ENCODE measurements around the gene INTS7. TPM values are rescaled to one million over a fixed set of nuclear protein-coding genes. Genes with fewer than 3 reads are reported as not detected.

Gene INTS7
- total RNA-seq, 2 donors from 2014 or later: 4.7 to 16.9 TPM

- no peak overlapping the region for H3K4me3 ChIP-seq
- ATAC-seq (ENCODE audit: insufficient number of reproducible peaks, low FRiP score, low read depth): no peak
- no peak overlapping the region for H3K27ac ChIP-seq
- TF ChIP-seq CTCF (IDR thresholded peaks at IDR 0.05): no peak
- H3K27me3 ChIP-seq (replicated peaks; ENCODE audit: insufficient read depth): no peaks in the 10 kb centered on the region
- H3K9me3 ChIP-seq: no peaks in the 10 kb centered on the region
- no peak for DNase-seq (ENCODE audit: low spot score)
- H3K4me1 ChIP-seq (ENCODE audit: control insufficient read depth in 1 of 2, low read depth in 2 of 2): peaks cover 0 to 3% of the 10 kb centered on the region in 2 donors
- no peaks in the 10 kb centered on the region for H3K36me3 ChIP-seq
Observed at GRCh38 chr1:211909395-211909794, 126.0 kb downstream of the INTS7 start.

GRCh38 chr1:211908951-211909350 lies 126.4 kb downstream of the INTS7 start:
- ATAC-seq (ENCODE audit: insufficient number of reproducible peaks, low FRiP score, low read depth) (no peak), DNase-seq (ENCODE audit: low spot score) (no peak)
- no peaks in the 10 kb centered on the region for H3K27me3 ChIP-seq (replicated peaks; ENCODE audit: insufficient read depth)
- no peak overlapping the region for H3K27ac ChIP-seq
- no peak overlapping the region for H3K4me3 ChIP-seq
- H3K9me3 ChIP-seq: no peaks in the 10 kb centered on the region
- no peaks in the 10 kb centered on the region for H3K36me3 ChIP-seq
- H3K4me1 ChIP-seq (ENCODE audit: control insufficient read depth in 1 of 2, low read depth in 2 of 2): peaks cover 0 to 3% of the 10 kb centered on the region in 2 donors
- no peak for TF ChIP-seq CTCF (IDR thresholded peaks at IDR 0.05)

DNA sequence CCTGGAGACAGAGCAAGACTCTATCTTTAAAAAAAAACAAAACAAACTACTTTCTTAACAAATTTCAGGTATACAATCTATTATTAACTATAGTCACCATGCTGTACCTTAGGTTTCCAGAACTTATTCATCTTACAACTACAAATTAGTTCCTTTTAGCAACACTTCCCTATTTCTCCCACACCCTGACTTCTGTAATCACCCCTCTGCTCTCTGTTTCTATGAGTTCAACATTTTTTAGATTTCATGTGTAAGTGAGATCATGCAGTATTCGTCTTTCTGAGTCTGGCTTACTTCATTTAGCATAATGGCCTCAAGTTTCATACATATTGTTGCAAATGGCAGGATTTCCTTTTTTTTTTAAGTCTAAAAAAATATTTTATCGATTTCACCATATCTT lies 126.9 kb downstream of the INTS7 start:
- H3K4me3 ChIP-seq: no peak overlapping the region
- DNase-seq (ENCODE audit: low spot score) (no peak), ATAC-seq (ENCODE audit: insufficient number of reproducible peaks, low FRiP score, low read depth) (no peak)
- no peak overlapping the region for H3K27ac ChIP-seq
- peaks cover 0 to 3% of the 10 kb centered on the region in 2 donors for H3K4me1 ChIP-seq (ENCODE audit: control insufficient read depth in 1 of 2, low read depth in 2 of 2)
- no peaks in the 10 kb centered on the region for H3K36me3 ChIP-seq
- no peak for TF ChIP-seq CTCF (IDR thresholded peaks at IDR 0.05)
- H3K9me3 ChIP-seq: no peaks in the 10 kb centered on the region
- H3K27me3 ChIP-seq (replicated peaks; ENCODE audit: insufficient read depth): no peaks in the 10 kb centered on the region

DNA sequence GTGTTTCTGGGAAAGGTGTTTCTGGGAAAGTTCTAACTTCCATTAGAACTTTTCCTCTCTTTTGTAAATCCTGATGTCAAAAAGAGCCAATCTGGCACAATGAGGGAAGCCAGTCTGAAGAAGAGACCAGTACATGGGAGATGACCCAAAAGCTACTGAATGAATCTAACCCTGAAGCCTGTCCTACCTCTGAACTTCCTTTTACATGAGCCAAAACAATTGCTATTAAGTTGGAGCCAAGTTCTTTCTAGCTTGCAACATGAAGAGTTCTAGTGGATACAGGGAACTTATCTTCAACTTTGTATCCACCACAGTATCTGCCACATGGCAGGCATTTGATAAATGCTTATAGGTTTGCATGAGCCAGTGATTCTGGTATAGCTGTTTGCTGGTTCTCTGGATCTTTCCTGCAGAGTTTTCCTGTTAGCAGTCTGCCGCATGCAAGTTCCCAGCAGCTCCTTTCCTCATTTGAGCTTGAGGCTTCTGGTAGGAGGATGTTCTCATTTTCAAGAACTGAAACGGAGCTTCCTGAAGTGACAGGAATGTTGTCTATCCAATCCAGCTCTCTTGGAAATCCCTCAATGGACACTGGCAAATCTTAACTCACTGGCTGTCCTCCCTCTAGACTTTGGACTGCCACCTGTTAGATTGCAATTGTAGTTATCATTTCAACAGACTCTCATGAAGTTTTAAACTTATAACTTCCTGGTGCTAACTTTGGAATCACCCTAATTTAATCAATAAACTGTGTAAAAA lies 131.7 kb downstream of the INTS7 start:
- DNase-seq (ENCODE audit: low spot score) (no peak), ATAC-seq (ENCODE audit: insufficient number of reproducible peaks, low FRiP score, low read depth) (no peak)
- no peaks in the 10 kb centered on the region for H3K27me3 ChIP-seq (replicated peaks; ENCODE audit: insufficient read depth)
- H3K4me3 ChIP-seq: no peak overlapping the region
- TF ChIP-seq CTCF (IDR thresholded peaks at IDR 0.05): no peak
- H3K9me3 ChIP-seq: no peaks in the 10 kb centered on the region
- H3K36me3 ChIP-seq: no peaks in the 10 kb centered on the region
- H3K27ac ChIP-seq: no peak overlapping the region
- H3K4me1 ChIP-seq (ENCODE audit: control insufficient read depth in 1 of 2, low read depth in 2 of 2): no peaks in the 10 kb centered on the region

GRCh38 chr1:211902624-211903291 lies 132.6 kb downstream of the INTS7 start:
- DNase-seq (ENCODE audit: low spot score) (no peak), ATAC-seq (ENCODE audit: insufficient number of reproducible peaks, low FRiP score, low read depth) (no peak)
- Histone ChIP-seq H3K9me3 (no peaks in the 10 kb centered on the region), H3K4me3 (no peak overlapping the region), H3K27me3 (replicated peaks; ENCODE audit: insufficient read depth) (no peaks in the 10 kb centered on the region), H3K27ac (no peak overlapping the region), H3K4me1 (ENCODE audit: control insufficient read depth in 1 of 2, low read depth in 2 of 2) (no peaks in the 10 kb centered on the region), H3K36me3 (no peaks in the 10 kb centered on the region)
- no peak for TF ChIP-seq CTCF (IDR thresholded peaks at IDR 0.05)
